Parathyroid adenoma (tissue), 2 donors: Measurements from ENCODE around the gene SLC30A7.
"Not testable (repeated sequence)": the region's sequence is repeated elsewhere in the genome, so short reads cannot be mapped to it uniquely, and the experiment has no call there.

Source experiments
- H2AFZ ChIP-seq: fragments of 300-600 bp; sonication (generic); one replicate; pipeline ENCODE4 v1.7.0; 2017; ENCODE audit warnings: antibody characterized with exemption, mild to moderate bottlenecking
- H3K27ac ChIP-seq: fragments of 300-600 bp; sonication (generic); one replicate; pipeline ENCODE4 v1.7.0; 2017
- H3K27me3 ChIP-seq: fragments of 300-600 bp; sonication (generic); one replicate; pipeline ENCODE4 v1.7.0; 2017; ENCODE audit warnings: low read length; ENCODE audit not compliant: control insufficient read depth, insufficient read depth
- H3K36me3 ChIP-seq: fragments of 300-600 bp; sonication (generic); one replicate; pipeline ENCODE4 v1.7.0; 2017; ENCODE audit warnings: low read length; ENCODE audit not compliant: control insufficient read depth, insufficient read depth
- H3K4me1 ChIP-seq: fragments of 300-600 bp; sonication (generic); one replicate; pipeline ENCODE4 v1.7.0; 2017; ENCODE audit warnings: control low read depth
- H3K4me2 ChIP-seq: fragments of 300-600 bp; sonication (generic); one replicate; pipeline ENCODE4 v1.7.0; 2017; ENCODE audit warnings: low read length
- H3K4me3 ChIP-seq: fragments of 300-600 bp; sonication (generic); one replicate; pipeline ENCODE4 v1.7.0; 2017; ENCODE audit warnings: low read depth, low read length
- H3K79me2 ChIP-seq: fragments of 300-600 bp; sonication (generic); one replicate; pipeline ENCODE4 v1.7.0; 2017; ENCODE audit warnings: control low read depth
- H3K9ac ChIP-seq: fragments of 300-600 bp; sonication (generic); one replicate; pipeline ENCODE4 v1.7.0; 2017; ENCODE audit warnings: mild to moderate bottlenecking
- H3K9me3 ChIP-seq: fragments of 300-600 bp; sonication (generic); one replicate; pipeline ENCODE4 v1.7.0; 2017; ENCODE audit warnings: low read length; ENCODE audit not compliant: control insufficient read depth
- CTCF ChIP-seq: fragments of 300-600 bp; sonication (generic); IDR thresholded peaks from one replicate; pipeline ENCODE4 v1.7.0; 2017; ENCODE audit warnings: antibody characterized with exemption, mild to moderate bottlenecking
- donor health status: primary hyperparathyroidism.

The SLC30A7 gene

DNA sequence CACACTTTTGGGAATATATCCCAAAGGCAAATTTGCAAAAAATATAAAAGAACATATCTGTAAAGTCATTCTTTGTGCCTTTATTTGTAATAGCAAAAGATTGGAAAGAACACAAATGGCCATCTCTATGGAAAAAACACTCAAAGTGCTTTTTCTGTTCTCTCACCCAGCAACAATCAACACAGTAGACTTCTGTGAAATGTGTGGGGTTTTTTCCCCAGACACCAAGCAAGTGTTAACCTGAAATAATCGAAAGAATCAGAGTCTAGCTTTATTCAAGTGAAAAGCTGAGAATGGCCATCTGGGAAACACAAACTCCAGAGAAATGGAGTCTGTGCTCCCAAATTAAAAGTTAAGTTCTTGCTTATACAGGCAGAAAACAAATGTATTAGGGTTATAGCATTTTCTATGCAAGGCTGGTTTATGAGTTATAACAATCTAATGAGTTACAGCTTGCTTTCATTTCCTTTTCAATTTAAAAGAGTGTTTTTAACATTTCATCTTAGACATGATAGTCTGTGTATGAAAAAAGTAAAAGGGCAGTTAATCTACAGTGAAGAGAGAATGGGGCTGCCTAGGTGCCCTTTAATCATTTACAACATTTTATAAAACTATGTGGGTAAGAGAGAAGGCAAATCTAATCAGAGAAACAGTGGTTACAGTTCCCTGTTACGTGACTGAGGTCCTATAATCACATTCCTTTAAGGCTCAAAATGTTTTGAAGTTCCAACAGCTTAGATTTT, 46.6 kb downstream of the SLC30A7 start:
- H3K79me2 ChIP-seq, result peaks cover 4% of the 10 kb centered on the region

GRCh38 chr1:100943533-100943932, 47.6 kb downstream of the SLC30A7 start:
- TF ChIP-seq CTCF, result no peak

More for the DNA sequence above, 46.6 kb downstream of the SLC30A7 start:
- Histone ChIP-seq H3K4me2 (no peak overlapping the region), H3K4me1 (peaks cover 2% of the 10 kb centered on the region), H3K36me3 (no peaks in the 10 kb centered on the region), H3K9me3 (no peaks in the 10 kb centered on the region), H2AFZ (no peak overlapping the region), H3K4me3 (no peak overlapping the region), H3K9ac (no peak overlapping the region), H3K27me3 (no peaks in the 10 kb centered on the region), H3K27ac (no peak overlapping the region)
- no peak for TF ChIP-seq CTCF

DNA sequence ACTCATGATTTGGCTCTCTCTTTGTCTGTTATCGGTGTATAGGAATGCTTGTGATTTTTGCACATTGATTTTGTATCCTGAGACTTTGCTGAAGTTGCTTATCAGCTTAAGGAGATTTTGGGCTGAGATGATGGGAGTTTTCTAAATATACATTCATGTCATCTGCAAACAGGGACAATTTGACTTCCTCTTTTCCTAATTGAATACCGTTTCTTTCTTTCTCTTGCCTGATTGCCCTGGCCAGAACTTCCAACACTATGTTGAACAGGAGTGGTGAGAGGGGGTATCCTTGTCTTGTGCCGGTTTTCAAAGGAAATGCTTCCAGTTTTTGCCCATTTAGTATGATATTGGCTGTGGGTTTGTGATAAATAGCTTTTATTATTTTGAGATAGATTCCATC, 50.2 kb downstream of the SLC30A7 start:
- not testable (repeated sequence) for H3K36me3 ChIP-seq, H3K4me1 ChIP-seq, H3K4me2 ChIP-seq, H3K9me3 ChIP-seq, H3K9ac ChIP-seq, H3K79me2 ChIP-seq, H3K4me3 ChIP-seq, H3K27ac ChIP-seq, H2AFZ ChIP-seq, H3K27me3 ChIP-seq

More at GRCh38 chr1:100943533-100943932, 47.6 kb downstream of the SLC30A7 start:
- Histone ChIP-seq H3K79me2 (peaks cover 4% of the 10 kb centered on the region), H3K9ac (no peak overlapping the region), H3K36me3 (no peaks in the 10 kb centered on the region), H2AFZ (no peak overlapping the region), H3K4me3 (no peak overlapping the region), H3K27me3 (no peaks in the 10 kb centered on the region), H3K4me1 (peaks cover 2% of the 10 kb centered on the region), H3K27ac (no peak overlapping the region), H3K4me2 (no peak overlapping the region), H3K9me3 (no peaks in the 10 kb centered on the region)

GRCh38 chr1:100947816-100948215, 51.9 kb downstream of the SLC30A7 start:
- not testable (repeated sequence) for H3K79me2 ChIP-seq, H3K36me3 ChIP-seq, H3K4me3 ChIP-seq, H3K9ac ChIP-seq, H3K4me2 ChIP-seq, H3K9me3 ChIP-seq, H2AFZ ChIP-seq, H3K27ac ChIP-seq, H3K4me1 ChIP-seq, H3K27me3 ChIP-seq

- not testable (repeated sequence) for H3K9ac ChIP-seq, H2AFZ ChIP-seq, H3K4me2 ChIP-seq, H3K9me3 ChIP-seq, H3K4me3 ChIP-seq, H3K27ac ChIP-seq, H3K4me1 ChIP-seq, H3K27me3 ChIP-seq, H3K36me3 ChIP-seq, H3K79me2 ChIP-seq
These were observed 53.0 kb downstream of the SLC30A7 start for GRCh38 chr1:100948721-100949405.

DNA sequence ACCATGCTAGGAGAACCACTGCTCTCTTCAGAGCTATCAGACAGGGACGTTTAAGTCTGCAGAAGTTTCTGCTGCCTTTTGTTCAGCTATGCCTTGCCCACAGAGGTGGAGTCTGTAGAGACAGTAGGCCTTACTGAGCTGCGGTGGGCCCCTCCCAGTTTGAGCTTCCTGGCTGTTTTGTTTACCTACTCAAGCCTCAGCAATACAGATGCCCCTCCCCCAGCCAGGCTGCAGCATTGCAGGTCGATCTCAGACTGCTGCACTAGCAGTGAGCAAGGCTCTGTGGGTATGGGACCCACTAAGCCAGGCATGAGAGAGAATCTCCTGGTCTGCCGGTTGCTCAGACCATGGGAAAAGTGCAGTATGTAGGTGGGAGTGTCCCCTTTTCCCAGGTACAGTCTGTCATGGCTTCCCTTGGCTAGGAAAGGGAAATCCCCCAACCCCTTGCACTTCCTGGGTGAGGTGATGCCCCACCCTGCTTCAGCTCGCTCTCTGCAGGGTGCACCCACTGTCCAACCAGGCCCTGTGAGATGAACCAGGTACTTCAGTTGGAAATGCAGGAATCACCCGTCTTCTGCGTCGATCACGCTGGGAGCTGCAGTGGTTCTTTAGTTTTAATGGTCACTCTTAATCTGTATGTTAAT, 53.7 kb downstream of the SLC30A7 start:
- H3K27me3 ChIP-seq, H3K36me3 ChIP-seq, H2AFZ ChIP-seq, H3K4me1 ChIP-seq, H3K9me3 ChIP-seq, H3K27ac ChIP-seq, H3K4me2 ChIP-seq, H3K4me3 ChIP-seq, H3K9ac ChIP-seq, H3K79me2 ChIP-seq: not testable (repeated sequence)
